ENCODE data around the gene FAT1.

DNA sequence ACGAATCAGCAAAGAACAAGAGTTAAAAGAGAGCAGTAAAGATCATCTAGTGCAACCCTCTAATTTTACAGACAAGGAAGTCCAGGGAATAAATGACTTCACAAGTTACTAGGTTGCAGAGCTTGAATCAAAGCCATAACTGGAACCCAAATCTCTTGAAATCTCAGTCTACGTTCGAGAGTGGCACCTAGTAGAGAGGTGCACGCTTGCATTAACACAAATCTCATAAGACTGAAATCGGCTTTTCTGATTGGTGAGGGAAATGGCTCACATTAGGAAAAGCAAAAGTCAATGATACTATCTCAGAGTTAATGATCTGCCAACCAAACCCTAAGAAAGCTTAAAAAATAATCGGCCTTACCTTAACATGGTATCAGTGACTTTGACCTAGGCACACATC, 43.0 kb downstream of the FAT1 start:
- TF ChIP-seq, protein P1, sequence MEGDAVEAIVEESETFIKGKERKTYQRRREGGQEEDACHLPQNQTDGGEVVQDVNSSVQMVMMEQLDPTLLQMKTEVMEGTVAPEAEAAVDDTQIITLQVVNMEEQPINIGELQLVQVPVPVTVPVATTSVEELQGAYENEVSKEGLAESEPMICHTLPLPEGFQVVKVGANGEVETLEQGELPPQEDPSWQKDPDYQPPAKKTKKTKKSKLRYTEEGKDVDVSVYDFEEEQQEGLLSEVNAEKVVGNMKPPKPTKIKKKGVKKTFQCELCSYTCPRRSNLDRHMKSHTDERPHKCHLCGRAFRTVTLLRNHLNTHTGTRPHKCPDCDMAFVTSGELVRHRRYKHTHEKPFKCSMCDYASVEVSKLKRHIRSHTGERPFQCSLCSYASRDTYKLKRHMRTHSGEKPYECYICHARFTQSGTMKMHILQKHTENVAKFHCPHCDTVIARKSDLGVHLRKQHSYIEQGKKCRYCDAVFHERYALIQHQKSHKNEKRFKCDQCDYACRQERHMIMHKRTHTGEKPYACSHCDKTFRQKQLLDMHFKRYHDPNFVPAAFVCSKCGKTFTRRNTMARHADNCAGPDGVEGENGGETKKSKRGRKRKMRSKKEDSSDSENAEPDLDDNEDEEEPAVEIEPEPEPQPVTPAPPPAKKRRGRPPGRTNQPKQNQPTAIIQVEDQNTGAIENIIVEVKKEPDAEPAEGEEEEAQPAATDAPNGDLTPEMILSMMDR (IDR thresholded peaks at IDR 0.05), result no peak
- TF ChIP-seq POLR2AphosphoS5 (IDR thresholded peaks at IDR 0.05), result no peak
